ENCODE measurements around the gene CDX4.

Gene CDX4

DNA sequence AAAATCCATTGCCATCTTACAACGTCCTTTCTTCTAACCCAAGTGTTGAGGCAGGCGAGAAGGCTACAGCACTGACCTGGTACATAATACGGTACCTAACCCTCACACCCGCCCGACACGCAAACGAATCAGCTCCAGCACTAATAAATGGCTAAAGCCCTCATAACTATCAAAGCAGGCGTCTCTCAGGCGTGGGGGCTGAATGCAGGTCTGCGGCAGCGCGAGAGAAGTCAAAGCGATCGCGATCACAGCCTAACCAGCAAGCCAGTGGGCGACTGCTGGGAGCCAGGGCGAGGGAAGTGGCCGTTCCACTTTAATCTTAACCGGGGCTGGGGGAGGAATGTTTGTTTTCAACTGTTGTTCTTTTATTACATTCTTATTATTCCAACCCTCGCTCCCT is 1.5 kb downstream of the CDX4 start:
- no peak for DNase-seq (ENCODE audit: extremely low spot score)
- no peak for TF ChIP-seq ARNT (IDR thresholded peaks at IDR 0.05)
- no peak for TF ChIP-seq FOXM1 (IDR thresholded peaks at IDR 0.05; ENCODE audit: borderline replicate concordance)
- TF ChIP-seq CTBP1 (IDR thresholded peaks at IDR 0.05; ENCODE audit: borderline replicate concordance) = no peak
- no peak for TF ChIP-seq HDGF (IDR thresholded peaks at IDR 0.05; ENCODE audit: borderline replicate concordance)
- no peak for TF ChIP-seq L3MBTL2 (conservative IDR thresholded peaks at IDR 0.05)
- TF ChIP-seq FOXK2 (IDR thresholded peaks at IDR 0.05) = no peak
- TF ChIP-seq NFRKB (IDR thresholded peaks at IDR 0.05) = no peak
- no peak for TF ChIP-seq FOXA1 (IDR thresholded peaks at IDR 0.05)
- ChIA-PET POLR2A (no interaction called here), CTCF (no interaction called here)

DNA sequence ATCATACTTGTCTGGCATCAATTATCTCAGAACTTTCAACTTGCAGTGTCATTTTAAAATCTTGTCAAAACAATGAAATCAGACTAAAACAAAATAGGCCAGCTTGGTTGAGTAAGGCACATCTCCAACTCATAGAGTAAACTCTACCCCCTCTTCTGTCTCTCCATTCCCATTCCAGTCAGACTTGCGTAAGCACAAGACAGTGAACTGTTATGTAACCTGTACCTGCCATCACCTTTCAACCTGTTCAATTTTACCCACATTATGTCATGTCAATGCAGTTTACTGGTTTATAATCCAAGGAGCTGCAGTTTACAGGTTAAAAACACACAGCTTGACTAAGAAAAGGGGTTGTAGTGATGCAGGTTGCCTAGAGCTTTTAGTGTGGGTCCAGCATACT is 8.3 kb downstream of the CDX4 start:
- POLR2A ChIA-PET = no interaction called here
- CTCF ChIA-PET = no interaction called here

DNA sequence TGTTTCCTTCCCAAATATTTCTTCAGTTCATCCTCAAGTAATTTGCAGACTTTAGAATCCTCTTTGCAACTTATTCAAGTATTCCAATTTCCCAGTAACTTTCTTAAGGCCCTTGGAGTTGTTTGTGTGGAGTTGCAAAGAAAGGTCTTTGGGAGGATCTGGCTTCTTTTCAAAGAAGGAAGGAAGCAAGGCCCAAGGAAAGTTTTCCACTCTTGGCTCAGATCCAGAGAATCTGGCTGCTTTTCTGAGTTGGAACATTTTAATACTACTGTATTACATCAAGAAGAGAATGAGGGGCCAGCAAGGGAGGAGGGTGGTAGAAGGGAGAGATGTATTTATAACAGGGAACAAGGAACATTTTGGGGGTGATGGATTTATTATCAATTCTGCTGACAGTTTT is 10.5 kb downstream of the CDX4 start:
- no peak for TF ChIP-seq HDGF (IDR thresholded peaks at IDR 0.05; ENCODE audit: borderline replicate concordance)
- no peak for TF ChIP-seq CTBP1 (IDR thresholded peaks at IDR 0.05; ENCODE audit: borderline replicate concordance)
- no peak for TF ChIP-seq ARNT (IDR thresholded peaks at IDR 0.05)
- TF ChIP-seq SP1 (IDR thresholded peaks at IDR 0.05) = no peak
- no peak for TF ChIP-seq L3MBTL2 (conservative IDR thresholded peaks at IDR 0.05)
- TF ChIP-seq ZNF384 (IDR thresholded peaks at IDR 0.05) = no peak
- TF ChIP-seq FOXA1 (IDR thresholded peaks at IDR 0.05) = no peak
- no peak for TF ChIP-seq SUZ12 (IDR thresholded peaks at IDR 0.05)
- TF ChIP-seq TARDBP (IDR thresholded peaks at IDR 0.05) = no peak
- no peak for TF ChIP-seq LEF1 (IDR thresholded peaks at IDR 0.05; ENCODE audit: borderline replicate concordance)
- TF ChIP-seq ELF4 (IDR thresholded peaks at IDR 0.05) = no peak
- TF ChIP-seq BHLHE40 (IDR thresholded peaks at IDR 0.05; ENCODE audit: borderline replicate concordance) = no peak
- no peak for TF ChIP-seq PKNOX1 (IDR thresholded peaks at IDR 0.05)
- TF ChIP-seq FOXM1 (IDR thresholded peaks at IDR 0.05; ENCODE audit: borderline replicate concordance) = no peak
- TF ChIP-seq NFRKB (IDR thresholded peaks at IDR 0.05) = no peak
- TF ChIP-seq FOXK2 (IDR thresholded peaks at IDR 0.05) = no peak
- POLR2A ChIA-PET = no interaction called here
- no peak for DNase-seq (ENCODE audit: extremely low spot score)
- CTCF ChIA-PET = no interaction called here

More for the DNA sequence above, 8.3 kb downstream of the CDX4 start:
- TF ChIP-seq ARNT (IDR thresholded peaks at IDR 0.05) (no peak), SUZ12 (IDR thresholded peaks at IDR 0.05) (no peak), PKNOX1 (IDR thresholded peaks at IDR 0.05) (no peak), TARDBP (IDR thresholded peaks at IDR 0.05) (no peak), ZNF384 (IDR thresholded peaks at IDR 0.05) (no peak), FOXM1 (IDR thresholded peaks at IDR 0.05; ENCODE audit: borderline replicate concordance) (no peak), L3MBTL2 (conservative IDR thresholded peaks at IDR 0.05) (no peak), HDGF (IDR thresholded peaks at IDR 0.05; ENCODE audit: borderline replicate concordance) (no peak), FOXA1 (IDR thresholded peaks at IDR 0.05) (no peak), NFRKB (IDR thresholded peaks at IDR 0.05) (no peak), CTBP1 (IDR thresholded peaks at IDR 0.05; ENCODE audit: borderline replicate concordance) (no peak), BHLHE40 (IDR thresholded peaks at IDR 0.05; ENCODE audit: borderline replicate concordance) (no peak), SP1 (IDR thresholded peaks at IDR 0.05) (no peak)
- no peak for DNase-seq (ENCODE audit: extremely low spot score)

- no peak for DNase-seq (ENCODE audit: extremely low spot score)
- no peak for TF ChIP-seq CTBP1 (IDR thresholded peaks at IDR 0.05; ENCODE audit: borderline replicate concordance)
- CTCF ChIA-PET = no interaction called here
- POLR2A ChIA-PET = no interaction called here
These were observed 21.5 kb downstream of the CDX4 start for GRCh38 chrX:73468376-73468775.

DNA sequence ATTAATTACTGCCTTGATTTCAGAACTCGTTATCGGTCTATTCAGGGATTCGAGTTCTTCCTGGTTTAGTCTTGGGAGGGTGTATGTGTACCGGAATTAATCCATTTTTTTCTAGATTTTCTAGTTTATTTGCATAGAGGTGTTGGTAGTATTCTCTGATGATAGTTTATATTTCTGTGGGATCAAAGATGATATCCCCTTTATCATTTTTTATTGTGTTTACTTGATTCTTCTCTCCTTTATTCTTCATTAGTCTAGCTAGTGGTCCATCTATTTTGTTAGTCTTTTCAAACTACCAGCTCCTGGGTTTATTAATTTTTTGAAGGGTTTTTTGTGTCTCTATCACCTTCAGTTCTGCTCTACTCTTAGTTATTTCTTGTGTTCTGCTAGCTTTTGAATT is 32.1 kb downstream of the CDX4 start:
- ChIA-PET POLR2A (no interaction called here), CTCF (no interaction called here)

DNA sequence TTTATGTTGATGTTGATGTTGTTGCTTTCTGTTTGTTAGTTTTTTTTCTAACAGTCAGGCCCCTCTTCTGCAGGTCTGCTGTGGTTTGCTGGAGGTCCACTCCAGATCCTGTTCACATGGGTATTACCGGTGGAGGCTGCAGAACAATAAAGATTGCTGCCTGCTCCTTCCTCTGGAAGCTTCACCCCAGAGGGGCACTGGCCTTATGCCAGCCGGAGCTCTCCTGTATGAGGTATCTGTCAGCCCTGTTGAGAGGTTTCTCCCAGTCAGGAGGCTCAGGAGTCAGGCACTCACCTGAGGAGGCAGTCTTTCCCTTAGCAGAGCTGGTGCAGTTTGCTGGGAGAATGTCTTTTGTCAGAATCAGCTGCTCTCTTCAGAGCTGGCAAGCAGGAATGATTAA is 34.7 kb downstream of the CDX4 start:
- TF ChIP-seq SP1 (IDR thresholded peaks at IDR 0.05) (no peak), FOXA1 (IDR thresholded peaks at IDR 0.05) (no peak), L3MBTL2 (conservative IDR thresholded peaks at IDR 0.05) (no peak), FOXM1 (IDR thresholded peaks at IDR 0.05; ENCODE audit: borderline replicate concordance) (no peak), ELF4 (IDR thresholded peaks at IDR 0.05) (no peak), NFRKB (IDR thresholded peaks at IDR 0.05) (no peak), ZNF384 (IDR thresholded peaks at IDR 0.05) (no peak), FOXK2 (IDR thresholded peaks at IDR 0.05) (no peak), LEF1 (IDR thresholded peaks at IDR 0.05; ENCODE audit: borderline replicate concordance) (no peak), SUZ12 (IDR thresholded peaks at IDR 0.05) (no peak), PKNOX1 (IDR thresholded peaks at IDR 0.05) (no peak), HDGF (IDR thresholded peaks at IDR 0.05; ENCODE audit: borderline replicate concordance) (no peak), CTBP1 (IDR thresholded peaks at IDR 0.05; ENCODE audit: borderline replicate concordance) (no peak), BHLHE40 (IDR thresholded peaks at IDR 0.05; ENCODE audit: borderline replicate concordance) (no peak)
- POLR2A ChIA-PET = no interaction called here
- CTCF ChIA-PET = no interaction called here
- no peak for DNase-seq (ENCODE audit: extremely low spot score)

More for the DNA sequence above, 32.1 kb downstream of the CDX4 start:
- no peak for TF ChIP-seq FOXM1 (IDR thresholded peaks at IDR 0.05; ENCODE audit: borderline replicate concordance)
- no peak for TF ChIP-seq NFRKB (IDR thresholded peaks at IDR 0.05)
- no peak for TF ChIP-seq L3MBTL2 (conservative IDR thresholded peaks at IDR 0.05)
- no peak for TF ChIP-seq LEF1 (IDR thresholded peaks at IDR 0.05; ENCODE audit: borderline replicate concordance)
- TF ChIP-seq SUZ12 (IDR thresholded peaks at IDR 0.05) = no peak
- TF ChIP-seq PKNOX1 (IDR thresholded peaks at IDR 0.05) = no peak
- TF ChIP-seq SP1 (IDR thresholded peaks at IDR 0.05) = no peak
- no peak for TF ChIP-seq FOXA1 (IDR thresholded peaks at IDR 0.05)
- no peak for TF ChIP-seq BHLHE40 (IDR thresholded peaks at IDR 0.05; ENCODE audit: borderline replicate concordance)
- no peak for TF ChIP-seq ELF4 (IDR thresholded peaks at IDR 0.05)
- TF ChIP-seq HDGF (IDR thresholded peaks at IDR 0.05; ENCODE audit: borderline replicate concordance) = no peak
- TF ChIP-seq CTBP1 (IDR thresholded peaks at IDR 0.05; ENCODE audit: borderline replicate concordance) = no peak
- no peak for TF ChIP-seq ZNF384 (IDR thresholded peaks at IDR 0.05)
- no peak for DNase-seq (ENCODE audit: extremely low spot score)

All from HEK293T (cell line).